AG04450 (cell line): ENCODE results near the gene PSEN2. TPM values are rescaled to one million over a fixed set of nuclear protein-coding genes. Genes with fewer than 3 reads are reported as not detected.

Experiments used
- CTCF ChIA-PET: fragments of 300-600, 350-600 bp; formaldehyde crosslinking; extraction: SDS; loops from one replicate; lab custom pipeline; 2022; ENCODE audit warnings: antibody characterized with exemption, inconsistent platforms; lab: Charles Lee
- POLR2A ChIA-PET: fragments of 350-600 bp; formaldehyde crosslinking; extraction: SDS; loops from one replicate; lab custom pipeline; 2021; ENCODE audit warnings: antibody characterized with exemption, inconsistent platforms; lab: Yijun Ruan, JAX
- DNase-seq: peaks from one replicate; pipeline ENCODE4 v3.0.0-alpha.2; 2011; ENCODE audit warnings: low read depth, low spot score
- H3K27ac ChIP-seq: one replicate; pipeline ENCODE4 v1.5.1; 2012; ENCODE audit warnings: low read depth, low read length, control low read depth
- H3K27me3 ChIP-seq: one replicate; pipeline ENCODE4 v1.6.0; 2012; ENCODE audit warnings: low read length; ENCODE audit not compliant: control insufficient read depth, insufficient read depth
- H3K4me3 ChIP-seq: 2 replicates; pipeline ENCODE4 v1.5.1; 2011; ENCODE audit warnings: mild to moderate bottlenecking, low read depth, low read length, control low read depth
- H3K9me3 ChIP-seq: 2 replicates; pipeline ENCODE4 v1.5.1; 2012; ENCODE audit warnings: low read length; ENCODE audit not compliant: control insufficient read depth, insufficient read depth
- polyA plus RNA-seq: library from polyadenylated mRNA; depleted of rRNA; stranded (reverse); fragments of >200 nt; gene quantifications from 2 replicates; pipeline ENCODE4 v1.2.3, GENCODE V29; 2011
- TF ChIP-seq, protein P1 (sequence below): IDR thresholded peaks from 2 replicates; pipeline ENCODE4 v1.5.1; 2011; ENCODE audit warnings: low read depth, low read length, control low read depth, inconsistent platforms

PSEN2 gene
- polyA plus RNA-seq, 1 experiment = 12.1 TPM

DNA sequence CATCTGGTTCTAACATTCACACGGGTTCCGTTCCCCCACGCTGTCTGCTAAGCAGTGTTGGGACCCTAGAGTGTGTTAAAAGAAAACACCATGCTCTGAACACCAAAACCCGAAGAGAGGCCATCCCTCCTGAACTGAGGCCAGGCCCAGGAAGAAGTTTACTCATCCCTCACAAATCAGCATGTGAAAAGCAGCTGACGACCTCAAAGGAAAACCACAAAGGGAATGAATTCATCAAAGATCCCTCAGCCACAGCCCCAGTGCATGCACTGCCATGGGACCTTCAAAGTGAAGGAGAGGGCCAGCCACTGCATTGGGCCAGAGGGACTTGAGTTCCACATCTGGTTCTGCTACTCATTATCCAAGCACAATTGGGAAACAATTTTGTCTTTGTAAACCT, 7.0 kb upstream of the PSEN2 start:
- ChIA-PET CTCF (interaction anchor here (0.8 to 1.3 kb wide), 2 partner anchors 35 to 315 kb away, joined by 3 to 4 read pairs; no protein-coding TSS in a partner anchor), POLR2A (interaction anchor here (0.5 kb wide), 2 partner anchors 75 to 569 kb away, joined by 3 to 6 read pairs; no protein-coding TSS in a partner anchor)

DNA sequence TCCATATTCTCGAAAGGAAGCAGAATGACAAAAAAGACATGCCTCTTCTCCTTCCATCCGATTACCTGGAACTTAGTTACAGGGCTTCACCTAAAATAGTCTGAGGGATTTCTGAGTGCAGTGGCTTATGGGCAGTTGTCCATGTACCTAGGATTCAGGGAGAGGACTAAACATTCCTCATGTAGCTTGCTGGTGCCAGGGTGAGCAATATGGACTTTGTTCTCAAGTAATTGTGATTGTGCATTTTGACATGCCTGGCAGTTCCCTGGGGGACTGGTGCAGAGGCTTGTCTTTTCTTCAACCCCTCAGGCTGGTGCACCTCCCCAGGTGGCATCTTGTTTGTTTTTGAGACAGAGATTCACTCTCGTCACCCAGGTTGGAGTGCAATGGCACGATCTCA, 6.1 kb upstream of the PSEN2 start:
- H3K27me3 ChIP-seq = no peaks in the 10 kb centered on the region
- TF ChIP-seq, protein P1, sequence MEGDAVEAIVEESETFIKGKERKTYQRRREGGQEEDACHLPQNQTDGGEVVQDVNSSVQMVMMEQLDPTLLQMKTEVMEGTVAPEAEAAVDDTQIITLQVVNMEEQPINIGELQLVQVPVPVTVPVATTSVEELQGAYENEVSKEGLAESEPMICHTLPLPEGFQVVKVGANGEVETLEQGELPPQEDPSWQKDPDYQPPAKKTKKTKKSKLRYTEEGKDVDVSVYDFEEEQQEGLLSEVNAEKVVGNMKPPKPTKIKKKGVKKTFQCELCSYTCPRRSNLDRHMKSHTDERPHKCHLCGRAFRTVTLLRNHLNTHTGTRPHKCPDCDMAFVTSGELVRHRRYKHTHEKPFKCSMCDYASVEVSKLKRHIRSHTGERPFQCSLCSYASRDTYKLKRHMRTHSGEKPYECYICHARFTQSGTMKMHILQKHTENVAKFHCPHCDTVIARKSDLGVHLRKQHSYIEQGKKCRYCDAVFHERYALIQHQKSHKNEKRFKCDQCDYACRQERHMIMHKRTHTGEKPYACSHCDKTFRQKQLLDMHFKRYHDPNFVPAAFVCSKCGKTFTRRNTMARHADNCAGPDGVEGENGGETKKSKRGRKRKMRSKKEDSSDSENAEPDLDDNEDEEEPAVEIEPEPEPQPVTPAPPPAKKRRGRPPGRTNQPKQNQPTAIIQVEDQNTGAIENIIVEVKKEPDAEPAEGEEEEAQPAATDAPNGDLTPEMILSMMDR = no peak
- H3K27ac ChIP-seq = no peak overlapping the region
- ChIA-PET POLR2A (no interaction called here), CTCF (interaction anchor here (0.8 to 1.3 kb wide), 3 partner anchors 36 to 316 kb away, joined by 3 to 4 read pairs (median 3); no protein-coding TSS in a partner anchor)
- DNase-seq = no peak
- no peaks in the 10 kb centered on the region for H3K9me3 ChIP-seq
- no peak overlapping the region for H3K4me3 ChIP-seq

More for the DNA sequence above, 7.0 kb upstream of the PSEN2 start:
- DNase-seq = no peak
- Histone ChIP-seq H3K9me3 (no peaks in the 10 kb centered on the region), H3K27ac (no peak overlapping the region), H3K27me3 (no peaks in the 10 kb centered on the region), H3K4me3 (no peak overlapping the region)
- TF ChIP-seq, protein P1 = no peak

DNA sequence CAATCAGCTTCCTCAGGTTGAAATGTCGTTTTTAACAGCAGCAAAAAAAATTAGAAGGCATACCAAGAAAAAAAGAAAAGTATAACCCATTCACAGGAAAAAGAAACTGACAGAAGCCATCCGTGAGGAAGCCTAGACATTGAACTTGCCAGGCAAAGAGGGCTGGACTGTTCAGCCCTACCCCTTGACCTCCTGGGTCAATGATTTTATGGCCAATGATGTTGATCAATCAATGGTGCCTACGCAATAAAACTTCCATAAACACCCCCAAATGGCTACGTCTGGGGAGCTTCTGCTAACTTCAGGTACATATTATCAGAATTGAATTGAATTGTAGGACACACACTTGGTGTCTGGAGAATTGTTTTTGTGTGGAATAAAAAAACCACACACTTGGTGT, 4.8 kb upstream of the PSEN2 start:
- Histone ChIP-seq H3K9me3 (no peaks in the 10 kb centered on the region), H3K4me3 (no peak overlapping the region), H3K27me3 (no peaks in the 10 kb centered on the region), H3K27ac (no peak overlapping the region)
- ChIA-PET CTCF (interaction anchor here (0.6 kb wide), 1 partner anchor 138 kb away, joined by 3 read pairs; no protein-coding TSS in a partner anchor), POLR2A (no interaction called here)
- TF ChIP-seq, protein P1 = no peak
- no peak for DNase-seq

DNA sequence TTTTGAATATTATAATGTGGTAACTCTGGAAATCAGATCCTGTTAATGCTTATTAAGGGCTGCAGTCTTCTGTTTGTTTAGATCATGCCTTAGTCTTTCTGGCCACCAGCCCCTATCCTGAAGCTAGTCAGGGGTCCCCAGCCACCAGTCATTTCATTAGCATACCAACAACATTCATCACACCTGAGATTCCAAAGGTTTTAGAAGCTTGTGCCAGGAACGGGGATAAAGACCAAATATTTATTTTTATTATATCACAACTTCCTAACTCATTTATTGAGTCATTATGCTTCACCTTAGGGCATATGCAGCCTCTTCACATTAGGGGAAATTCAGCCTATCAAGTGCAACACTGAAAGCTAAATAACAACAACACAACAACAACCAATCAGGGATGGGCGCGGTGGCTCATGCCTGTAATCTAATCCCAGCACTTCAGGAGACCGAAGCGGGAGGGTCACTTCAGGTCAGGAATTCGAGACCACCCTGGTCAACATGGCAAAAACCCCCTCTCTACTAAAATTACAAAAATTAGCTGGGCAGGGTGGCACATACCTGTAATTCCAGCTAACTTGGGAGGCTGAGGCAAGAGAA, 2.9 kb upstream of the PSEN2 start:
- H3K27ac ChIP-seq = no peak overlapping the region
- POLR2A ChIA-PET = interaction anchor here (0.6 to 0.7 kb wide), 2 partner anchors 44 to 71 kb away, joined by 3 to 7 read pairs; no protein-coding TSS in a partner anchor
- TF ChIP-seq, protein P1 = no peak
- CTCF ChIA-PET = interaction anchor here (0.6 to 0.9 kb wide), 2 partner anchors 241 to 991 kb away, joined by 3 read pairs; no protein-coding TSS in a partner anchor
- no peak for DNase-seq
- H3K4me3 ChIP-seq = no peak overlapping the region
- no peaks in the 10 kb centered on the region; the same call in 1 of the 2 replicates for H3K9me3 ChIP-seq
- H3K27me3 ChIP-seq = no peaks in the 10 kb centered on the region

DNA sequence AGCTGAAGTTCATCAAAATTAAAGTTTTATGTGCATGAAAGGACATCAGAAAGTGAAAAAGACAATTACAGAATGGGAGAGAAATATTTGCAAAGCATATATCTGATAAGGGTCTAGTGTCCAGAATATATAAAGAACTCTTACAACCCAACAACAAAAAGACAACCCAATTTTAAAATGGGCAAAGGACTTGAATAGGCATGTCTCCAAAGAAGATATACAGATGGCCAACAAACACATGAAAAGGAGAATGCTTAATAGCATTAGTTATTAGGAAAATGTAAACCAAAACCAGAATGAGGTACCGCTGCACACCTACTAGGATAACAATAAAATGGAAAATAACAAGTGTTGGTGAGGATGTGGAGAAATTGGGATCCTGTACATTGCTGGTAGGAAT, 1.7 kb upstream of the PSEN2 start:
- no peak overlapping the region for H3K4me3 ChIP-seq
- TF ChIP-seq, protein P1 = no peak
- H3K27ac ChIP-seq = no peak overlapping the region
- H3K9me3 ChIP-seq = no peaks in the 10 kb centered on the region; the same call in 1 of the 2 replicates
- DNase-seq = no peak
- POLR2A ChIA-PET = no interaction called here
- CTCF ChIA-PET = no interaction called here
- no peaks in the 10 kb centered on the region for H3K27me3 ChIP-seq
